H9 (cell line): Measurements from ENCODE around the gene PISD. TPM values are rescaled to one million over a fixed set of nuclear protein-coding genes. Genes with fewer than 3 reads are reported as not detected.

Experiments used
- DNase-seq: peaks from one replicate; pipeline ENCODE4 v3.0.0-alpha.2; 2017
- H2AFZ ChIP-seq: one replicate; pipeline ENCODE4 v1.6.1; 2013; ENCODE audit warnings: mild to moderate bottlenecking, low read length, control low read depth, moderate library complexity
- H2AK5ac ChIP-seq: 2 replicates; pipeline ENCODE4 v1.6.1; 2013; ENCODE audit warnings: low read length, control low read depth, mixed read lengths; ENCODE audit not compliant: insufficient read length
- H2BK120ac ChIP-seq: one replicate; pipeline ENCODE4 v1.6.1; 2013; ENCODE audit warnings: low read depth, mild to moderate bottlenecking, low read length, control low read depth, inconsistent platforms; ENCODE audit not compliant: poor library complexity, severe bottlenecking
- H2BK12ac ChIP-seq: 2 replicates; pipeline ENCODE4 v1.6.1; 2013; ENCODE audit warnings: low read length, control low read depth, mixed read lengths, low read depth; ENCODE audit not compliant: insufficient read length
- H2BK15ac ChIP-seq: 2 replicates; pipeline ENCODE4 v1.6.1; 2013; ENCODE audit warnings: low read depth, low read length, control low read depth
- H2BK20ac ChIP-seq: one replicate; pipeline ENCODE4 v1.6.1; 2013; ENCODE audit warnings: low read depth, mild to moderate bottlenecking, low read length, control low read depth, inconsistent platforms; ENCODE audit not compliant: poor library complexity, severe bottlenecking
- H2BK5ac ChIP-seq: 2 replicates; pipeline ENCODE4 v1.6.1; 2013; ENCODE audit warnings: low read length, control low read depth, mixed read lengths; ENCODE audit not compliant: insufficient read length
- H3K14ac ChIP-seq: 2 replicates; pipeline ENCODE4 v1.6.1; 2013; ENCODE audit warnings: low read length, control low read depth; ENCODE audit not compliant: insufficient read depth
- H3K18ac ChIP-seq: 2 replicates; pipeline ENCODE4 v1.6.1; 2013; ENCODE audit warnings: low read depth, mild to moderate bottlenecking, mixed read lengths, low read length, control low read depth; ENCODE audit not compliant: insufficient read length
- H3K23ac ChIP-seq: 2 replicates; pipeline ENCODE4 v1.6.1; 2013; ENCODE audit warnings: low read length, control low read depth, mixed read lengths, low read depth; ENCODE audit not compliant: insufficient read length
- H3K23me2 ChIP-seq: 2 replicates; pipeline ENCODE4 v1.6.1; 2013; ENCODE audit warnings: low read depth, mild to moderate bottlenecking, mixed read lengths, low read length, control low read depth; ENCODE audit not compliant: insufficient read length, poor library complexity, severe bottlenecking
- H3K27ac ChIP-seq: 2 replicates; pipeline ENCODE4 v1.5.1; 2013; ENCODE audit warnings: low read length, control low read depth, mixed read lengths, low read depth; ENCODE audit not compliant: insufficient read length
- H3K27me3 ChIP-seq: 2 replicates; pipeline ENCODE4 v1.6.1; 2013; ENCODE audit warnings: low read length, control low read depth, inconsistent platforms; ENCODE audit not compliant: insufficient read depth
- H3K4ac ChIP-seq: 2 replicates; pipeline ENCODE4 v1.6.1; 2013; ENCODE audit warnings: low read depth, mild to moderate bottlenecking, control low read depth, inconsistent platforms, low read length, moderate library complexity
- H3K4me1 ChIP-seq: 2 replicates; pipeline ENCODE4 v1.6.1; 2013; ENCODE audit warnings: low read length, control low read depth, inconsistent platforms; ENCODE audit not compliant: insufficient read depth
- H3K4me2 ChIP-seq: 2 replicates; pipeline ENCODE4 v1.6.1; 2013; ENCODE audit warnings: low read length, control low read depth, mixed read lengths; ENCODE audit not compliant: insufficient read length, insufficient read depth
- H3K56ac ChIP-seq: 2 replicates; pipeline ENCODE4 v1.6.1; 2013; ENCODE audit warnings: low read depth, mild to moderate bottlenecking, mixed read lengths, low read length, control low read depth; ENCODE audit not compliant: insufficient read length
- H3K79me1 ChIP-seq: 2 replicates; pipeline ENCODE4 v1.6.1; 2013; ENCODE audit warnings: low read depth, mild to moderate bottlenecking, moderate library complexity, low read length, control low read depth, inconsistent platforms; ENCODE audit not compliant: insufficient read depth, poor library complexity, severe bottlenecking
- H3K79me2 ChIP-seq: 2 replicates; pipeline ENCODE4 v1.6.1; 2013; ENCODE audit warnings: low read length, control low read depth, inconsistent platforms; ENCODE audit not compliant: insufficient read depth
- H3K9ac ChIP-seq: 2 replicates; pipeline ENCODE4 v1.6.1; 2013; ENCODE audit warnings: low read length, control low read depth, mixed read lengths; ENCODE audit not compliant: insufficient read length; ENCODE audit errors: extremely low read depth
- H3K9me3 ChIP-seq: one replicate; pipeline ENCODE4 v1.6.1; 2013; ENCODE audit warnings: low read depth, low read length, inconsistent platforms; ENCODE audit not compliant: control insufficient read depth
- H3T11ph ChIP-seq: one replicate; pipeline ENCODE4 v1.6.1; 2013; ENCODE audit warnings: mild to moderate bottlenecking, low read length, control low read depth, inconsistent platforms
- H4K20me1 ChIP-seq: one replicate; pipeline ENCODE4 v1.6.1; 2013; ENCODE audit not compliant: control insufficient read depth, insufficient read length, insufficient read depth
- H4K5ac ChIP-seq: 2 replicates; pipeline ENCODE4 v1.6.1; 2013; ENCODE audit warnings: low read depth, mild to moderate bottlenecking, mixed read lengths, low read length, control low read depth; ENCODE audit not compliant: insufficient read length
- H4K8ac ChIP-seq: replicated peaks from 2 replicates; pipeline ENCODE4 v1.6.1; 2013; ENCODE audit warnings: low read length, control low read depth, mixed read lengths, low read depth; ENCODE audit not compliant: insufficient read length
- H4K91ac ChIP-seq: 2 replicates; pipeline ENCODE4 v1.6.1; 2013; ENCODE audit warnings: low read depth, mild to moderate bottlenecking, moderate library complexity, mixed read lengths, low read length, control low read depth; ENCODE audit not compliant: insufficient read length
- H3K27ac Mint-ChIP-seq, 3 experiments: 2 replicates in 2 of 3; 3 replicates in 1 of 3; pipeline ENCODE4 v1.8.0; 2020 to 2021; ENCODE audit warnings: mixed read lengths in 3 of 3, mild to moderate bottlenecking in 1 of 3, moderate library complexity in 1 of 3
- H3K27me3 Mint-ChIP-seq: 2 replicates; pipeline ENCODE4 v1.8.0; 2021; ENCODE audit warnings: low read depth, mild to moderate bottlenecking, moderate library complexity, mixed read lengths
- H3K36me3 Mint-ChIP-seq, 3 experiments: 2 replicates in 2 of 3; 3 replicates in 1 of 3; pipeline ENCODE4 v1.8.0; 2020 to 2021; ENCODE audit warnings: low read depth in 3 of 3, mixed read lengths in 3 of 3; ENCODE audit not compliant: insufficient read depth in 1 of 3
- H3K4me1 Mint-ChIP-seq, 2 experiments: 2 replicates each; pipeline ENCODE4 v1.8.0; 2020; ENCODE audit warnings: mixed read lengths in 2 of 2
- H3K4me3 Mint-ChIP-seq, 2 experiments: 2 replicates in 1 of 2; 3 replicates in 1 of 2; pipeline ENCODE4 v1.8.0; 2020 to 2021; ENCODE audit warnings: mild to moderate bottlenecking in 2 of 2, mixed read lengths in 2 of 2, moderate library complexity in 1 of 2
- H3K9me3 Mint-ChIP-seq, 2 experiments: 2 replicates in 1 of 2; 3 replicates in 1 of 2; pipeline ENCODE4 v1.8.0; 2020; ENCODE audit warnings: mild to moderate bottlenecking in 2 of 2, mixed read lengths in 2 of 2, moderate library complexity in 1 of 2
- WGBS: extraction: QIAGEN DNeasy Blood & Tissue Kit; methylation state at CpG from one replicate; pipeline ENCODE4 v1.1.7; 2013; ENCODE audit warnings: missing lambda C conversion rate, low lambda C conversion rate, mixed read lengths; ENCODE audit not compliant: insufficient read length; ENCODE audit errors: extremely low coverage; 5-methylcytosine and 5-hydroxymethylcytosine counted together
- total RNA-seq: library from RNA; stranded (reverse); gene quantifications from 2 replicates; pipeline ENCODE4 v1.2.1, GENCODE V29; 2021
- TF ChIP-seq, protein P1 (sequence below): fragments of 200-600 bp; sonication (generic); conservative IDR thresholded peaks from 3 replicates; pipeline ENCODE4 v1.8.0; 2021; ENCODE audit warnings: antibody characterized with exemption, mild to moderate bottlenecking

PISD gene
- total RNA-seq, 1 experiment from 2014 or later: 62.0 TPM

DNA sequence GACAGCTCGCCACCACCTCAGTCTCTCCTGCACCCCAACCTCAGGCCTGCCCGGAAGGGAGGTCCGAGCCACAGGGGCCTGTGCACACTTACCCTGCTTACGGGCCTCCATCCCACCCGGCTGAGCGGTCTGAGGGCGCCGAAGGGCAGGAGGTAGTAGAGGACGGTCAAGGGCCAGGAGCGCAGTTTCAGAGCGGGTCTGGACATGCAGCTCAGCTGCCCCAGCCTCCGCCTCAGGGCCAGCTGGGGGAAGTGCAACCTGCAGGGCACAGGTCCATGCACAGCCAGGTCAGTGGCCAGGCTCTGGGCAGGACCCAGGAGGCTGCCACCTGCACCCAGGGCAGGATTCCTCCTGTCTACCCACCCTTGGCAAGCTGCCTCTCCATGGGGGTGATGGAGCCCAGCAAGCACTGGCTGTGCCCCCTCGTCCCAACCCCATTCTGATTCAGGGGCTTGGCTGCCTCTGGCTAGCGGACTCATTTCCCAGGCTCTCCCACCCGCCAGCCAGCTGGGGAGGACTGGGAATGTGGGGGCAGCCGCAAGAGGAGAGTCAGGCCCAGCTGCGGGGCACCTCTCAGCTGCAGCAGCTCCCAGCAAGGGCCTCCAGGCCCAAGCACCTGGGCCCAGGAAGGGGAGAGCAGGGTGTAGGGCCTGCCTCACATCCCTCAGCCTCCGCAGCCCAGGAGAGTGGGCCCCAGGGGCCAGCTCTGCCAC lies 38.3 kb downstream of the PISD start:
- Mint-ChIP-seq H3K27ac (no peak overlapping the region; a peak in 1 of 7 replicates), H3K4me3 (no peak overlapping the region), H3K4me1 (peaks cover 27 to 32% of the 10 kb centered on the region in 2 experiments), H3K36me3 (peaks cover 4 to 28% (median 22%) of the 10 kb centered on the region in 3 experiments; a peak in 6 of 7 replicates), H3K27me3 (no peaks in the 10 kb centered on the region; the same call in 1 of the 2 replicates), H3K9me3 (no peaks in the 10 kb centered on the region; a peak in 1 of 5 replicates)
- WGBS: no CpG with 5 or more reads among the region's 18 CpGs
- TF ChIP-seq, protein P1, sequence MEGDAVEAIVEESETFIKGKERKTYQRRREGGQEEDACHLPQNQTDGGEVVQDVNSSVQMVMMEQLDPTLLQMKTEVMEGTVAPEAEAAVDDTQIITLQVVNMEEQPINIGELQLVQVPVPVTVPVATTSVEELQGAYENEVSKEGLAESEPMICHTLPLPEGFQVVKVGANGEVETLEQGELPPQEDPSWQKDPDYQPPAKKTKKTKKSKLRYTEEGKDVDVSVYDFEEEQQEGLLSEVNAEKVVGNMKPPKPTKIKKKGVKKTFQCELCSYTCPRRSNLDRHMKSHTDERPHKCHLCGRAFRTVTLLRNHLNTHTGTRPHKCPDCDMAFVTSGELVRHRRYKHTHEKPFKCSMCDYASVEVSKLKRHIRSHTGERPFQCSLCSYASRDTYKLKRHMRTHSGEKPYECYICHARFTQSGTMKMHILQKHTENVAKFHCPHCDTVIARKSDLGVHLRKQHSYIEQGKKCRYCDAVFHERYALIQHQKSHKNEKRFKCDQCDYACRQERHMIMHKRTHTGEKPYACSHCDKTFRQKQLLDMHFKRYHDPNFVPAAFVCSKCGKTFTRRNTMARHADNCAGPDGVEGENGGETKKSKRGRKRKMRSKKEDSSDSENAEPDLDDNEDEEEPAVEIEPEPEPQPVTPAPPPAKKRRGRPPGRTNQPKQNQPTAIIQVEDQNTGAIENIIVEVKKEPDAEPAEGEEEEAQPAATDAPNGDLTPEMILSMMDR: no peak
- H4K91ac ChIP-seq: no peak overlapping the region
- H3K23me2 ChIP-seq: no peaks in the 10 kb centered on the region
- H3K18ac ChIP-seq: no peak overlapping the region
- no peak overlapping the region for H4K8ac ChIP-seq
- H3K4me2 ChIP-seq: no peak overlapping the region
- H3K4me1 ChIP-seq: no peaks in the 10 kb centered on the region; the same call in 1 of the 2 replicates
- no peak overlapping the region for H3T11ph ChIP-seq
- no peak overlapping the region for H2BK5ac ChIP-seq
- H3K4ac ChIP-seq: no peak overlapping the region
- no peak overlapping the region for H2BK120ac ChIP-seq
- no peaks in the 10 kb centered on the region for H3K9me3 ChIP-seq
- H3K14ac ChIP-seq: no peak overlapping the region
- no peak overlapping the region for H2BK12ac ChIP-seq
- no peak overlapping the region for H2AFZ ChIP-seq
- H3K23ac ChIP-seq: no peak overlapping the region
- H4K20me1 ChIP-seq: no peaks in the 10 kb centered on the region
- H3K9ac ChIP-seq: no peak overlapping the region
- H2BK15ac ChIP-seq: no peak overlapping the region
- H2BK20ac ChIP-seq: no peak overlapping the region
- DNase-seq: no peak
- no peak overlapping the region for H4K5ac ChIP-seq
- H3K27me3 ChIP-seq: no peaks in the 10 kb centered on the region
- H2AK5ac ChIP-seq: no peak overlapping the region
- peaks cover 3% of the 10 kb centered on the region for H3K79me1 ChIP-seq
- H3K27ac ChIP-seq: no peak overlapping the region
- H3K79me2 ChIP-seq: peaks cover 2% of the 10 kb centered on the region; the same call in 1 of the 2 replicates
- no peak overlapping the region for H3K56ac ChIP-seq
